ENCODE measurements around the gene PITPNC1.

DNA sequence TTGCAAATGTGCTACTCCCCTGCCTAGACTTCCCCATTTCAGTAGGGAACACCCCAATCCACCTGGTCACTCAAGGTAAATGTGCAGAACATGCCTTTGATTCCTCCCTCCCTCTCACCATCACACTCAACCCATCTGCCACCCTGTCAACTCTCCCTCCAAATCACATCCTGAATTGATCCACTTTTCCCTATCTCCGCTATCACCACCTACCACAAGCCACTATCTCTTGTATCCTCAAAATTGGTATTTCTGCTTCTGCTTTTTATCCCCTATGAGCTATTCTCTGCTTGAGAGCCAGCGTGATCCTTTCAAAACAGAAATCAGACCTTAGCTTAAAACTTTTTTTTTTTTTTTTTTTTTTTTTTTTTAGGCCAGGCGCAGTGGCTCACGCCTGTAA is 335.3 kb downstream of the PITPNC1 start:
- TF ChIP-seq, protein P1, sequence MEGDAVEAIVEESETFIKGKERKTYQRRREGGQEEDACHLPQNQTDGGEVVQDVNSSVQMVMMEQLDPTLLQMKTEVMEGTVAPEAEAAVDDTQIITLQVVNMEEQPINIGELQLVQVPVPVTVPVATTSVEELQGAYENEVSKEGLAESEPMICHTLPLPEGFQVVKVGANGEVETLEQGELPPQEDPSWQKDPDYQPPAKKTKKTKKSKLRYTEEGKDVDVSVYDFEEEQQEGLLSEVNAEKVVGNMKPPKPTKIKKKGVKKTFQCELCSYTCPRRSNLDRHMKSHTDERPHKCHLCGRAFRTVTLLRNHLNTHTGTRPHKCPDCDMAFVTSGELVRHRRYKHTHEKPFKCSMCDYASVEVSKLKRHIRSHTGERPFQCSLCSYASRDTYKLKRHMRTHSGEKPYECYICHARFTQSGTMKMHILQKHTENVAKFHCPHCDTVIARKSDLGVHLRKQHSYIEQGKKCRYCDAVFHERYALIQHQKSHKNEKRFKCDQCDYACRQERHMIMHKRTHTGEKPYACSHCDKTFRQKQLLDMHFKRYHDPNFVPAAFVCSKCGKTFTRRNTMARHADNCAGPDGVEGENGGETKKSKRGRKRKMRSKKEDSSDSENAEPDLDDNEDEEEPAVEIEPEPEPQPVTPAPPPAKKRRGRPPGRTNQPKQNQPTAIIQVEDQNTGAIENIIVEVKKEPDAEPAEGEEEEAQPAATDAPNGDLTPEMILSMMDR (conservative IDR thresholded peaks at IDR 0.05 in 1 of 2, IDR thresholded peaks at IDR 0.05 in 1 of 2; ENCODE audit: low read depth in 1 of 2, low read length in 2 of 2): no peak
- TF ChIP-seq EZH2 (IDR thresholded peaks at IDR 0.05; ENCODE audit: low read length, missing control alignments): no peak

All from fibroblast of lung (primary cell).